Activated naive CD4-positive, alpha-beta T cell (primary cell): ENCODE data around the gene MICAL2.

Experiments
- DNase-seq, 4 experiments: peaks; one replicate each; lab custom pipeline; 2025; lab: John Stamatoyannopoulos, UW

The MICAL2 gene

GRCh38 chr11:12076840-12077534 lies 33.4 kb upstream of the MICAL2 start:
- no peak for DNase-seq

- DNase-seq: no peak
Measured at GRCh38 chr11:12077535-12078280, 32.7 kb upstream of the MICAL2 start.

GRCh38 chr11:12079726-12080556 lies 30.4 kb upstream of the MICAL2 start:
- no peak for DNase-seq

DNA sequence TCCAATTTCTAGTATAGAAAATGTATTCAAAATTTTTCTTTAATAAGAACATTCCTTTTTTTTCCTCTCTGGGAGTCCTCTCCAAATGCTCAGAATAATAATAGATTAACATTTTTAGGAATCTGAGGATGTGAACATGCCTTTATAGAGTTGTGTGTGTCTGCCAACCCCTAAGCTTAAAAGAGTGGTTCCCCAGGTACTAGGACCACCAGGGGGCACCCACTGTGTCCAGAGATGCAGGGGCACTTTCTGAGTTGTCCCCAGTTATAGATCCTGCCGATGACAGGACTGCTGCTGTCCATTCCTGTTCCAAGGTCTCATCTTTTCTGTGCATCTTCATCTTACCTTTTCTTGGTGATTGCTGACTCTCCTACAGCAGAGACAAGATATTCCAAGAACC lies 27.0 kb upstream of the MICAL2 start:
- DNase-seq: no peak

DNA sequence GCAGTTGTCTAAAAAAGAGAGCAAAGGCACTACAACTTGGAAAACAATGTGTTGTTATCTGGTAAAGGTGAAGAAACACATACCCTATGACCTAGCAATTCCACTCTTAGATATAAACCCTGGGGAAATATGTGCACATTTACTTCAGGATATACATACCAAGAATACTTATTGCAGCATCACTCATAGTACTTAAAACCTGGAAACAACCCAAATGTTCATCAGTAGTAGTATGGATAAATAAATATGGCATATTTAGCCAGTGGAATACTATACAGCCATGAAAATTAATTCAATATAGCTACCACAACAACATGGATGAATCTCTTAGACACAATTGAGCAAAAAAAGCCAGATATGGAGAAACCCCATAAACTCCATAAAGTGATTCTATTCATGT lies 26.1 kb upstream of the MICAL2 start:
- no peak for DNase-seq

GRCh38 chr11:12085371-12086251 lies 24.8 kb upstream of the MICAL2 start:
- no peak for DNase-seq

DNA sequence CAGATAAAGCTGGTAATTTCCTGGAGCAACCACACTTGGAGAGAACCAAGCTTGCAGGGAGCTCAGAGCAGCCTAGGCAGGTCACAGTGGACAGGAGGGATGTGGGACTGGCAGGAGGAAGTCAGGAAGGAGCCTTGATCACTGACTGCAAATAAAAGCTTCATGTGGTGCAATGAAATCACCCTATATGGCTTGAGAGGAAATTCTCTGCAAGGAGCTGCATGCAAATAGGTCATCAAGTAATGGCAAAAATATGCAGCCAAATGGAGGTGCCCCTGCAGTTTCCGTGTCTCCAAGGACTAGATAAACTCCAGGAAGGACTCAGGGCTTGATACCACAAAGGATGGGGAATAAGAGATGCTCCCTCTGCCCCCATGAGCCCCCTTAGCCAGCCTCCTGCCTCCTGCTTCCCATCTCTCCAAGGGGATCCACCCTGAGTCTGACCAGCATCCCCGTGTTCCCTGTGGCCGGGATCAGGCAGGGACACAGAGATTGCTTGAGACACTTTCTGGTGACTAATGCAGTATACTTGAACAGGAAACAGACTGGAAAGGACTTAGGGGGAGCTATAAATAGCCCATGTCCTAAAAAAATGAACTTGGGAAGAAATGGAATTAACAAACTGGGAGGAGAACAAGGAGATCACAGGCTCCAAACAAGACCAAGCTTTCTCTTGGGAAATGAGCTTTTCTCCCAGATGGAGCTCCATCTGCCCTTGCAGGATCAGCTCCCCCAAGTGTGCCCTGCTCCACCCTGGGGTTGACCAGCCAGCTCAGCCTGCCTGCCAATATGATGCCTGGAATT lies 23.9 kb upstream of the MICAL2 start:
- no peak for DNase-seq

DNA sequence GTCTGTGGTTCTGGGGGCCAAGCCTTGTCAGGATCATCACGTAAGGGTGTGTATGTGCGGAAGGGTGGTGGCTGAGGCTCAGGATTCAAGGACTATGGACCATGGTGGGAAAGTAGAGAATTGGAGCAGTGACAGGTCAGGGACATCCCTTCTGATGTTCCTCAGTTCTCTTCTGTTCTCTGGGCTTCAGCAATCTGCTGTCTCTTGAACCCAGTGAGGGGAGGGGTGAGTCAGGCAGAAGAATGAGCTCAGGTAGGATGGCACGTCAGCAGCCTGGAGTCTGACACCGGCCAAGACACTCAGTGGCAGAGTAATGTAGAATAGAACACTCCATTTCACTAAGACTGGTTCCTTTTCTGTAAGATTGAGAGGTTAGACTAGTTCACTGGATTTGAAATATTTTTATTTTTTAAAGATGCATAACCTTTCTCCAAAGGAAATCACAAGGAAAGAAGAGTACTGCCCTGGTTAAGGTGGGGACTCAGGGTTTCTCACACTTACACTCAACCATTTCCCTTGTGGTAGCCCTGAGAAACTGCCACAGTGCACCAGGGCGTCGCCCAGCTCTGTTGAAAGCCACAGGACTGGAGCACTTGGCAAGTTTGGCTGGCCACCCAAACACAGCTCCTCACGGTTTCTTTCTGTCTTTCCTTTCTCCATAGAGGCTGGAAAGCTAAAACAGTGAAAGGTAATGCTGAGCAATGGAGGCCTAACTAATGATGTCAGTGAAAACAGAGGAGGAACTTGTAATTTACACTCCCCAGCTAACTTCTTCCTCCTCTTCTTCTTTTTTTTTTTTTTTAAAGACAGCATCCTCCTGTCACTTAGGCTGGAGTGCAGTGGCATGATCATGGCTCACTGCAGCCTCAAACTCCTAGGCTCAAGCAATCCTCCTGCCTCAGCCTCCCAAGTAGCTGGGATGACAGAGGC lies 23.1 kb upstream of the MICAL2 start:
- DNase-seq: peak in 1 of 4 experiments; percentile 3

- DNase-seq: no peak
Measured at GRCh38 chr11:12088047-12088481, 22.3 kb upstream of the MICAL2 start.

- no peak for DNase-seq
Measured at GRCh38 chr11:12088531-12088930, 21.9 kb upstream of the MICAL2 start.

DNA sequence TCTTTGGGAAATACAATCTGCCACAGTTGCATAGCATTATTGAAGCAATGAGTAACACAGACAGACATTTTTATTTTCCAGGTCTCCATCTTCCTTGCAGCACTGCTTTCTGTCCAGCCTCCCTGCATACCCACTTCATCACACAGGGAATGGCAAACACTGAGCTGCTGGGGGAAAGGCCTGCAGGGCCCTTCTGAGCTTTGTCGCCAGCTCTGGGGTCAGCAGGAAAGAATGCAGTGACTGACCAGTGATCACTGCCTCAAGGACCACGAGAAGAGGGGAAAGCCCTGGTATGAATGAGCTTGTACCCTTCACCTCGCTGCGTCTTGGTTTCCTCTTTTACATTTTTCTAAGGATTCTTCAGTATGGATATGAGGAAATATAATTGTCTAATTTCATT lies 21.3 kb upstream of the MICAL2 start:
- DNase-seq: no peak

DNA sequence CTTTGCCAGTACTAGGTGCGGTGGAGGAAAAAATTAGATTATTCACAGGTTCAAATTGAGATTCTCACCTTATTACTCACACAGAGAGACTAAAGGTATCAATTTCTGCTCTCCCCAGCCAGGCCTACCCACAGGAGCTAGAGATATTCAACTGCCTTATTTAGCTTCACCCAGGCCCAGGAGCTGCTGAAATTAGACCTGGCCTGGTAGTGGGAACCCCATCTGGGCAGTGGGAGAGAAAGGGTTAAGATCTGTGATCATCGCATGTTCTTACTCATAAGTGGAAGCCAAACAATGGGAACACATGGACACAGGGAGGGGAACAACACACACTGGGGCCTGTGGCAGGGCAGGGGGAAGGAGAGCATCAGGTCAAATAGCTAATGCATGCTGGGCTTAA lies 20.9 kb upstream of the MICAL2 start:
- no peak for DNase-seq

- no peak for DNase-seq
Measured at GRCh38 chr11:12090061-12090591, 20.3 kb upstream of the MICAL2 start.

- DNase-seq: no peak
Measured at GRCh38 chr11:12090761-12091258, 19.6 kb upstream of the MICAL2 start.

DNA sequence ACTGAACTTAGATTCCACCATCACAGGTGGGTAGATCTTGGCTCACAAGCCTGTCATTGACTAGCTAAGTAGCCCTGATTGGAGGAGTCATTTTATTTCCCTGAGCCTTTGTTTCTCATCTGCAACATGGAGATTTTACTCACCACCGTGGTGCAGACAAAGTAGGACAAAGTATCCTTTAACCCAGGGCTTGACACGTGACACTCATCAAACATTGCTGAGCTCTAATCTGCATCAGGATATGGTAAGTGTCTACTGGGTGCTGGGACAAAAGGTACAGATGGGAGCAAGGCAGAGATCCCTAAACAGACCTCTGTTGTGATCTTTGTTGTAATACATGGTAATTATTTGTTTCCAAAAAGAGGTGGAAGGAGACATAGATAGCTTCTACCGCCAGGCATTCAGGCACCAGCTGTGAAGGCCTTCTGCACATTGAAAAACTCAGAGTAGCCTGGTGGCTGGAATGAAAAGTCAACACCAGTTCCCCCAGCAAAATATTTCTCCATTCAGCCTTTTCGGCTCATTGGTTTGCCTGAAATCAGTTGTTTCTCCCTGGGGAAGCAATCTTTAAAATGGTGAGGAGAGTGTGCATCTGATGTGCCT lies 18.3 kb upstream of the MICAL2 start:
- no peak for DNase-seq

DNA sequence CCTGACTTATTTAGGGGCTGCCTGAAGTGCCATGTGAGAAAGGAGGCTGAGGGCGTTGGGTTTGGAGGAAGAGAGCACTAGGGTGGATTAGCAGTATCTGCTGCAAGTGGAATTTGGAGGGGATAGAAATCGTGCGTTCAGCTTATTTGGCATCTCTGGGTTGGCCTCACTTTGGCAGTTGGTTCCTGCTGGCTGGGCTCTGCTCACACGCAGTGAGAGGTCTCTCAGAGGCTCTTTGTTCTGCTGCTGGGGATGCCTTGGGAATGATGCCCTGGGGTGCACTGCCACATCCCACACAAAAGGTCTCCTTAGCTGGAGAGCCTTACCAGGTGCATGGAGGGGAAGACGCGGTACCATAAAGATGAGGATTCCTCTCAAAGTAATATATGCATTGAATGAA lies 17.7 kb upstream of the MICAL2 start:
- DNase-seq: no peak

GRCh38 chr11:12094872-12095800 lies 15.3 kb upstream of the MICAL2 start:
- DNase-seq: no peak

- DNase-seq: no peak
Measured at GRCh38 chr11:12097219-12097618, 13.2 kb upstream of the MICAL2 start.
